PC-9 (cell line): ENCODE results near the gene IQCK.

Experiments
- EZH2 ChIP-seq: fragments of 200-600 bp; sonication (generic); IDR thresholded peaks from 2 replicates; pipeline ENCODE4 v1.8.0; 2017; ENCODE audit warnings: antibody characterized with exemption, low read depth
- TF ChIP-seq, protein P1 (sequence below): fragments of 200-600 bp; sonication (generic); conservative IDR thresholded peaks from 2 replicates; pipeline ENCODE4 v1.6.1; 2017; ENCODE audit warnings: mixed run types, antibody characterized with exemption, mild to moderate bottlenecking, moderate library complexity

DNA sequence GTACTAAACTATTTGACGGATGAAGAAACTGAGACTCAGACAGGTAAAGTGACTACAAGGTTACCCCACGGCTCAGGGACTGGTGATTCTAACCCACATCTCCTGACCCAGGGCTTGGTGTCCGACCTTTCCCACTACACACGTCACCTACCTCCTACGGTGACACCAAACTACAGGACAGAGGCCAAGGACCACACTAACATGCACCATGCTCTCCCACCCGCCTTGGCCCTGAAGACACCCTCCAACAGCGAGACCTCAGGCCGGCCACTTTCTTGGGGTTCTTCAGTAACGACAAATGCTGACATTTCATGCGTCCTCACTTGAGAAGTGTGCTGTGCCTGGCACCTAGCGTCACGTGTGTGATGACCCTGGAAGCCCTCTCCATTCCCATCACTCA is 6.4 kb upstream of the IQCK start:
- TF ChIP-seq, protein P1, sequence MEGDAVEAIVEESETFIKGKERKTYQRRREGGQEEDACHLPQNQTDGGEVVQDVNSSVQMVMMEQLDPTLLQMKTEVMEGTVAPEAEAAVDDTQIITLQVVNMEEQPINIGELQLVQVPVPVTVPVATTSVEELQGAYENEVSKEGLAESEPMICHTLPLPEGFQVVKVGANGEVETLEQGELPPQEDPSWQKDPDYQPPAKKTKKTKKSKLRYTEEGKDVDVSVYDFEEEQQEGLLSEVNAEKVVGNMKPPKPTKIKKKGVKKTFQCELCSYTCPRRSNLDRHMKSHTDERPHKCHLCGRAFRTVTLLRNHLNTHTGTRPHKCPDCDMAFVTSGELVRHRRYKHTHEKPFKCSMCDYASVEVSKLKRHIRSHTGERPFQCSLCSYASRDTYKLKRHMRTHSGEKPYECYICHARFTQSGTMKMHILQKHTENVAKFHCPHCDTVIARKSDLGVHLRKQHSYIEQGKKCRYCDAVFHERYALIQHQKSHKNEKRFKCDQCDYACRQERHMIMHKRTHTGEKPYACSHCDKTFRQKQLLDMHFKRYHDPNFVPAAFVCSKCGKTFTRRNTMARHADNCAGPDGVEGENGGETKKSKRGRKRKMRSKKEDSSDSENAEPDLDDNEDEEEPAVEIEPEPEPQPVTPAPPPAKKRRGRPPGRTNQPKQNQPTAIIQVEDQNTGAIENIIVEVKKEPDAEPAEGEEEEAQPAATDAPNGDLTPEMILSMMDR: no peak
- TF ChIP-seq EZH2: no peak
